Aorta (tissue), 4 donors: ENCODE data around the gene PRMT9. TPM values are rescaled to one million over a fixed set of nuclear protein-coding genes. Genes with fewer than 3 reads are reported as not detected.

Source experiments
- polyA plus RNA-seq, 2 donors: library from polyadenylated mRNA; stranded (reverse); fragments of 200-250 nt; gene quantifications; one replicate each; pipeline ENCODE4 v1.2.3, GENCODE V29; 2013
- total RNA-seq, 2 donors: library from RNA; stranded (reverse); fragmentation: NEBNext Ultra II Directional; extraction: Animal tissue kit (Norgen Biotek cat#: 25700); gene quantifications; one replicate each; pipeline ENCODE4 v1.2.1, GENCODE V29; 2021
- donor health status: healthy with polysubstance abuse.
- donor health status: Bipolar disorder and iron deficiency.
- donor health status: DM: no; HTN: no; CAD: no.
- donor health status: DM: yes; HTN: yes; CAD: no.

The PRMT9 gene
- total and polyA plus RNA-seq, 4 donors: 3.4 to 9.9 (median 8.2) TPM

Other genes with a start within 250 kb of the PRMT9 start
- 10 to 100 TPM; 23.0 to 28.0 TPM for gene EDNRA, start 203.1 kb downstream of the PRMT9 start, total RNA-seq
- 1 to 10 TPM; 2.1 to 5.9 TPM for gene EDNRA, start 203.1 kb downstream of the PRMT9 start, polyA plus RNA-seq
- 10 to 100 TPM; 23.1 to 23.5 TPM for gene TMEM184C, start 66.8 kb downstream of the PRMT9 start, total RNA-seq
- gene TMEM184C, start 66.8 kb downstream of the PRMT9 start, polyA plus RNA-seq: 10 to 100 TPM; 10.6 to 15.6 TPM
- gene ARHGAP10, start 47.9 kb upstream of the PRMT9 start, total RNA-seq: 10 to 100 TPM; 57.3 to 94.5 TPM
- 10 to 100 TPM; 47.3 to 69.7 TPM for gene ARHGAP10, start 47.9 kb upstream of the PRMT9 start, polyA plus RNA-seq